WERI-Rb-1 (cell line): ENCODE results near the gene RABGGTA.

Experiments used
- DNase-seq: peaks from one replicate; pipeline ENCODE4 v3.0.0-alpha.2; 2020
- H3K27ac ChIP-seq: fragments of 250-450 bp; sonication (Bioruptor Pico); 2 replicates; pipeline ENCODE4 v1.5.1; 2020; ENCODE audit warnings: mild to moderate bottlenecking, moderate library complexity
- H3K27me3 ChIP-seq: fragments of 250-450 bp; sonication (Bioruptor Pico); 2 replicates; pipeline ENCODE4 v1.5.1; 2021; ENCODE audit warnings: mild to moderate bottlenecking, low read depth, moderate library complexity; ENCODE audit not compliant: insufficient read depth, severe bottlenecking
- H3K36me3 ChIP-seq: fragments of 250-450 bp; sonication (Bioruptor Pico); 2 replicates; pipeline ENCODE4 v1.5.1; 2020; ENCODE audit warnings: mild to moderate bottlenecking, moderate library complexity
- H3K4me3 ChIP-seq: 2 replicates; pipeline ENCODE4 v1.5.1; 2011; ENCODE audit warnings: low read depth, mild to moderate bottlenecking, control low read depth, low read length
- H3K9me3 ChIP-seq: fragments of 250-450 bp; sonication (Bioruptor Pico); 2 replicates; pipeline ENCODE4 v1.5.1; 2021; ENCODE audit warnings: mild to moderate bottlenecking, moderate library complexity; ENCODE audit not compliant: severe bottlenecking
- CTCF ChIP-seq: IDR thresholded peaks from 2 replicates; pipeline ENCODE4 v1.5.1; 2011; ENCODE audit warnings: low read depth, mild to moderate bottlenecking, control low read depth, inconsistent platforms, low read length

RABGGTA gene

GRCh38 chr14:24277606-24278321 lies 6.4 kb upstream of the RABGGTA start:
- H3K27ac ChIP-seq, result no peak overlapping the region
- no peak for DNase-seq
- H3K27me3 ChIP-seq, result no peaks in the 10 kb centered on the region
- no peaks in the 10 kb centered on the region for H3K36me3 ChIP-seq
- no peak overlapping the region for H3K4me3 ChIP-seq
- no peak for TF ChIP-seq CTCF
- no peaks in the 10 kb centered on the region for H3K9me3 ChIP-seq

- TF ChIP-seq CTCF, result no peak
- Histone ChIP-seq H3K4me3 (no peak overlapping the region), H3K27me3 (no peaks in the 10 kb centered on the region), H3K9me3 (no peaks in the 10 kb centered on the region), H3K27ac (no peak overlapping the region), H3K36me3 (no peaks in the 10 kb centered on the region)
- no peak for DNase-seq
These were observed 5.7 kb upstream of the RABGGTA start for GRCh38 chr14:24277071-24277470.

- no peaks in the 10 kb centered on the region for H3K36me3 ChIP-seq
- H3K9me3 ChIP-seq, result no peaks in the 10 kb centered on the region
- no peak overlapping the region; the same call in 1 of the 2 replicates for H3K4me3 ChIP-seq
- no peaks in the 10 kb centered on the region for H3K27me3 ChIP-seq
- H3K27ac ChIP-seq, result peak overlapping the region; percentile 83
- peak; percentile 56 for DNase-seq
- no peak for TF ChIP-seq CTCF
These were observed 2.7 kb upstream of the RABGGTA start for GRCh38 chr14:24274101-24274543.

- H3K27me3 ChIP-seq, result no peaks in the 10 kb centered on the region
- TF ChIP-seq CTCF, result peak; percentile 84
- H3K9me3 ChIP-seq, result no peaks in the 10 kb centered on the region
- H3K4me3 ChIP-seq, result no peak overlapping the region; the same call in 1 of the 2 replicates
- H3K36me3 ChIP-seq, result no peaks in the 10 kb centered on the region
- peak; percentile 80 for DNase-seq
- peak overlapping the region; percentile 83 for H3K27ac ChIP-seq
These were observed 2.1 kb upstream of the RABGGTA start for GRCh38 chr14:24273422-24273998.

- DNase-seq, result no peak
- Histone ChIP-seq H3K27ac (peak overlapping the region; percentile 83; the same call in 1 of the 2 replicates), H3K9me3 (no peaks in the 10 kb centered on the region), H3K4me3 (no peak overlapping the region), H3K27me3 (no peaks in the 10 kb centered on the region), H3K36me3 (no peaks in the 10 kb centered on the region)
- no peak for TF ChIP-seq CTCF
These were observed 1.1 kb upstream of the RABGGTA start for GRCh38 chr14:24272467-24272866.
